Measurements from ENCODE around the gene FAM228A. TPM values are rescaled to one million over a fixed set of nuclear protein-coding genes. Genes with fewer than 3 reads are reported as not detected.
A peak's percentile ranks its signal among the peaks of the same experiment; 100 is the strongest.

Gene FAM228A
- polyA plus RNA-seq, 1 of the 3 experiments (the other 2 are of a cell fraction) = 0.10 TPM

DNA sequence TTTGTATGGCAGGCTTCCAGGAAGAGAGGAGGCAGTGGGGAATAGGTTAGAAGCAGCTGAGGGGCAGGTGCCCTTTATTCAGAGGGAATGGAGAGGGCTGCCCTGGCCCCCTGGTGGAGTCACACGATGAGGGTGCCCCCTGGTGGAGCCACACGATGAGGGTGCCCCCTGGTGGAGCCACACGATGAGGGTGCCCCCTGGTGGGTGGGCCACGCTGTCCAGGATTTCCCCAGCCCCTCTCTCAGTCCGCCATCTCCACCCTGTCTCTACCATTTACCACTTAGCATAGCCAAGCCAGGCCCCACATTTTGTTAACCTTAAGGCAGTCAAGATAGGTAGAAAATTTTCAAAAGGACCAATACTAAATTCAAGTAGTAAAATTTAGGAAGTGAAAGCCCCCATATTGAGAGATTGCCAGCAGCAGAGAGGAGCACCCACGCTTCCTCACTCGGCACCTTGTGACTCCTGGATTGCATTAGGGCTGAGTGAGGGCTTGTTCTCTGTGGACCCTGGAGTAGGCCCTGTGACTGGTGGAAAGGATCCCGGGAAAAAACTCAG lies 10.4 kb upstream of the FAM228A start:
- 77% methylated on average over 8 of the region's 8 CpGs for WGBS (ENCODE audit: low lambda C conversion rate)
- Histone ChIP-seq H2AFZ (ENCODE audit: low read depth) (no peak overlapping the region), H3K9me3 (no peaks in the 10 kb centered on the region), H3K9me2 (no peaks in the 10 kb centered on the region), H3K4me2 (no peak overlapping the region), H3K27ac (ENCODE audit: low read depth in 2 of 2, low read length in 1 of 2) (no peak overlapping the region), H3F3A (replicated peaks; ENCODE audit: insufficient read depth) (no peaks in the 10 kb centered on the region), H3K36me3 (replicated peaks in 1 of 2; ENCODE audit: control insufficient read depth in 1 of 2, insufficient read depth in 2 of 2, low read length in 1 of 2) (peaks cover 0 to 4% of the 10 kb centered on the region in 2 experiments), H3K4me1 (ENCODE audit: control insufficient read depth in 1 of 2, insufficient read depth in 2 of 2, low read depth in 1 of 2, low read length in 1 of 2) (no peaks in the 10 kb centered on the region), H4K20me1 (ENCODE audit: insufficient read depth) (no peaks in the 10 kb centered on the region), H3K9ac (no peak overlapping the region), H3K79me2 (ENCODE audit: insufficient read depth) (no peaks in the 10 kb centered on the region), H3K27me3 (ENCODE audit: insufficient read depth) (no peaks in the 10 kb centered on the region), H3K4me3 (ENCODE audit: low read depth in 2 of 2, low read length in 1 of 2) (no peak overlapping the region)
- peak; percentile 67 for DNase-seq
- TF ChIP-seq SMC3 (IDR thresholded peaks at IDR 0.05; ENCODE audit: low read depth, low read length) = peak; percentile 55
- TF ChIP-seq TCF12 (IDR thresholded peaks at IDR 0.05) = no peak
- TF ChIP-seq, protein P1, sequence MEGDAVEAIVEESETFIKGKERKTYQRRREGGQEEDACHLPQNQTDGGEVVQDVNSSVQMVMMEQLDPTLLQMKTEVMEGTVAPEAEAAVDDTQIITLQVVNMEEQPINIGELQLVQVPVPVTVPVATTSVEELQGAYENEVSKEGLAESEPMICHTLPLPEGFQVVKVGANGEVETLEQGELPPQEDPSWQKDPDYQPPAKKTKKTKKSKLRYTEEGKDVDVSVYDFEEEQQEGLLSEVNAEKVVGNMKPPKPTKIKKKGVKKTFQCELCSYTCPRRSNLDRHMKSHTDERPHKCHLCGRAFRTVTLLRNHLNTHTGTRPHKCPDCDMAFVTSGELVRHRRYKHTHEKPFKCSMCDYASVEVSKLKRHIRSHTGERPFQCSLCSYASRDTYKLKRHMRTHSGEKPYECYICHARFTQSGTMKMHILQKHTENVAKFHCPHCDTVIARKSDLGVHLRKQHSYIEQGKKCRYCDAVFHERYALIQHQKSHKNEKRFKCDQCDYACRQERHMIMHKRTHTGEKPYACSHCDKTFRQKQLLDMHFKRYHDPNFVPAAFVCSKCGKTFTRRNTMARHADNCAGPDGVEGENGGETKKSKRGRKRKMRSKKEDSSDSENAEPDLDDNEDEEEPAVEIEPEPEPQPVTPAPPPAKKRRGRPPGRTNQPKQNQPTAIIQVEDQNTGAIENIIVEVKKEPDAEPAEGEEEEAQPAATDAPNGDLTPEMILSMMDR (IDR thresholded peaks at IDR 0.05) = peak; percentile 61
- peak; percentile 50 for TF ChIP-seq RAD21 (IDR thresholded peaks at IDR 0.05; ENCODE audit: low read length)
- ChIA-PET POLR2A (interaction anchor here (1.0 kb wide), 1 partner anchor 80 kb away, joined by 3 read pairs; no protein-coding TSS in a partner anchor), CTCF (interaction anchor here (0.6 to 1.4 kb wide), 4 partner anchors 9 to 1867 kb away, joined by 3 to 7 read pairs (median 3); no protein-coding TSS in a partner anchor)

DNA sequence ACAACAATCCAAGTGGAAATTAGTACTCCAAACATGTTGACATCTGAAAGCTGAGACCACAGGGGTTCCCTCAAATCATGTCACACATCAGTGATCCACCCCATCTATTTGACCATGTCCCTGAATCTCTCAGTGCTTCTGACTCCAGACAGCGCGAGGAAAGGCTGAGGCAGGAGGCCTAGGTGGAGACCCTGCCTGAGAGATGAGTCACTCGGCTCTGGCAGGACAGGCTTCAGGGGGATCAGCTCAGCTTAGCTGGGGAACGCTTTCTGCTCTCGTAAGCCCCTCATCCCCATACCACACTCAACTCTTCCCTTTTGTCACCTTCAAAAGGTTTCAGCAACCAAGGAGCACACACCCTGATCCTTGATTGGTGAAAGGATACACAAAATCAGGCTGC lies 5.8 kb upstream of the FAM228A start:
- DNase-seq = no peak
- Histone ChIP-seq H3F3A (replicated peaks; ENCODE audit: insufficient read depth) (no peaks in the 10 kb centered on the region), H3K9me2 (no peaks in the 10 kb centered on the region), H3K4me1 (ENCODE audit: control insufficient read depth in 1 of 2, insufficient read depth in 2 of 2, low read depth in 1 of 2, low read length in 1 of 2) (no peaks in the 10 kb centered on the region), H3K79me2 (ENCODE audit: insufficient read depth) (no peaks in the 10 kb centered on the region), H3K9ac (no peak overlapping the region), H3K4me2 (no peak overlapping the region), H2AFZ (ENCODE audit: low read depth) (no peak overlapping the region), H4K20me1 (ENCODE audit: insufficient read depth) (no peaks in the 10 kb centered on the region), H3K4me3 (ENCODE audit: low read depth in 2 of 2, low read length in 1 of 2) (no peak overlapping the region), H3K27ac (ENCODE audit: low read depth in 2 of 2, low read length in 1 of 2) (no peak overlapping the region), H3K9me3 (no peaks in the 10 kb centered on the region), H3K36me3 (replicated peaks in 1 of 2; ENCODE audit: control insufficient read depth in 1 of 2, insufficient read depth in 2 of 2, low read length in 1 of 2) (no peaks in the 10 kb centered on the region), H3K27me3 (ENCODE audit: insufficient read depth) (no peaks in the 10 kb centered on the region)
- ChIA-PET CTCF (interaction anchor here (1.2 kb wide), 1 partner anchor 85 kb away, joined by 4 read pairs; the partner anchor contains the start of gene TP53I3), POLR2A (no interaction called here)
- TF ChIP-seq CHD2 (IDR thresholded peaks at IDR 0.05; ENCODE audit: low read length, partially characterized antibody) (no peak), RFX5 (IDR thresholded peaks at IDR 0.05; ENCODE audit: low read length) (no peak), NRF1 (IDR thresholded peaks at IDR 0.05; ENCODE audit: low read depth, low read length) (no peak), RXRA (IDR thresholded peaks at IDR 0.05; ENCODE audit: borderline replicate concordance, low read depth) (no peak), FOSL2 (IDR thresholded peaks at IDR 0.05; ENCODE audit: borderline replicate concordance, low read depth) (no peak), SIN3A (IDR thresholded peaks at IDR 0.05; ENCODE audit: borderline replicate concordance, low read depth, low read length) (no peak), EZH2phosphoT487 (IDR thresholded peaks at IDR 0.05; ENCODE audit: borderline replicate concordance, low read depth) (no peak)
- TF ChIP-seq, protein P2, sequence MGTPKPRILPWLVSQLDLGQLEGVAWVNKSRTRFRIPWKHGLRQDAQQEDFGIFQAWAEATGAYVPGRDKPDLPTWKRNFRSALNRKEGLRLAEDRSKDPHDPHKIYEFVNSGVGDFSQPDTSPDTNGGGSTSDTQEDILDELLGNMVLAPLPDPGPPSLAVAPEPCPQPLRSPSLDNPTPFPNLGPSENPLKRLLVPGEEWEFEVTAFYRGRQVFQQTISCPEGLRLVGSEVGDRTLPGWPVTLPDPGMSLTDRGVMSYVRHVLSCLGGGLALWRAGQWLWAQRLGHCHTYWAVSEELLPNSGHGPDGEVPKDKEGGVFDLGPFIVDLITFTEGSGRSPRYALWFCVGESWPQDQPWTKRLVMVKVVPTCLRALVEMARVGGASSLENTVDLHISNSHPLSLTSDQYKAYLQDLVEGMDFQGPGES (IDR thresholded peaks at IDR 0.05; ENCODE audit: low read depth, low read length) = no peak
- TF ChIP-seq, protein P3, sequence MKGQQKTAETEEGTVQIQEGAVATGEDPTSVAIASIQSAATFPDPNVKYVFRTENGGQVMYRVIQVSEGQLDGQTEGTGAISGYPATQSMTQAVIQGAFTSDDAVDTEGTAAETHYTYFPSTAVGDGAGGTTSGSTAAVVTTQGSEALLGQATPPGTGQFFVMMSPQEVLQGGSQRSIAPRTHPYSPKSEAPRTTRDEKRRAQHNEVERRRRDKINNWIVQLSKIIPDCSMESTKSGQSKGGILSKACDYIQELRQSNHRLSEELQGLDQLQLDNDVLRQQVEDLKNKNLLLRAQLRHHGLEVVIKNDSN (IDR thresholded peaks at IDR 0.05; ENCODE audit: borderline replicate concordance, low read depth) = no peak
- TF ChIP-seq, protein P4, sequence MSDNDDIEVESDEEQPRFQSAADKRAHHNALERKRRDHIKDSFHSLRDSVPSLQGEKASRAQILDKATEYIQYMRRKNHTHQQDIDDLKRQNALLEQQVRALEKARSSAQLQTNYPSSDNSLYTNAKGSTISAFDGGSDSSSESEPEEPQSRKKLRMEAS (IDR thresholded peaks at IDR 0.05; ENCODE audit: low read depth) = no peak
- TF ChIP-seq, protein P5, sequence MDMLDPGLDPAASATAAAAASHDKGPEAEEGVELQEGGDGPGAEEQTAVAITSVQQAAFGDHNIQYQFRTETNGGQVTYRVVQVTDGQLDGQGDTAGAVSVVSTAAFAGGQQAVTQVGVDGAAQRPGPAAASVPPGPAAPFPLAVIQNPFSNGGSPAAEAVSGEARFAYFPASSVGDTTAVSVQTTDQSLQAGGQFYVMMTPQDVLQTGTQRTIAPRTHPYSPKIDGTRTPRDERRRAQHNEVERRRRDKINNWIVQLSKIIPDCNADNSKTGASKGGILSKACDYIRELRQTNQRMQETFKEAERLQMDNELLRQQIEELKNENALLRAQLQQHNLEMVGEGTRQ (IDR thresholded peaks at IDR 0.05; ENCODE audit: borderline replicate concordance, low read depth, low read length) = no peak
- WGBS (ENCODE audit: low lambda C conversion rate) = 90% methylated on average over 5 of the region's 5 CpGs

All from SK-N-SH (cell line).